ENCODE results near the gene XCL1.

XCL1 gene

DNA sequence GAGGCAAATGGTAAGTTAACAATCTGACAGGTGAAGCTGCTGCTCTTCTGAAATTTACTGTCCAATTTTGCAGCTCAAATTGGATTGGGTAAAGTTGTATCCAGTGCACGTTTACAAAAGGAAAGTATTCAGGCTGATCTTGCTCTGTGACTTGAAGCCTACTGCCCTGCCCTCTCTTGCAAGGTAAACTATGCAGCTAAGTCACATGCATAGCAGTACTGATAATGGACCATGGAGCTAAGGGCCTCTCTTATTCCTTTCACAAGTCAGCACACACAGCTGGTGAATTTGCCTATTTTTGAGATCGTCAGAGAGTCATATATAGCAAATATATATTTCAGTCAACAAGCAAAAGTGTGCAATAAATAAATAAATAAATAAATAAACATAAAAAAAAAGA is 23.2 kb downstream of the XCL1 start:
- H3K27me3 ChIP-seq (ENCODE audit: insufficient read depth, poor library complexity, severe bottlenecking): peaks cover 2% of the 10 kb centered on the region
- H3K4me3 ChIP-seq (replicated peaks; ENCODE audit: insufficient read depth, low read length): no peak overlapping the region
- DNase-seq (ENCODE audit: low read depth in 1 of 2, low spot score in 1 of 2): no peak
- TF ChIP-seq SPI1 (IDR thresholded peaks at IDR 0.05; ENCODE audit: borderline replicate concordance, low read depth): no peak
- no peak for TF ChIP-seq REST (IDR thresholded peaks at IDR 0.05; ENCODE audit: insufficient replicate concordance, low read depth)
- TF ChIP-seq, protein P1, sequence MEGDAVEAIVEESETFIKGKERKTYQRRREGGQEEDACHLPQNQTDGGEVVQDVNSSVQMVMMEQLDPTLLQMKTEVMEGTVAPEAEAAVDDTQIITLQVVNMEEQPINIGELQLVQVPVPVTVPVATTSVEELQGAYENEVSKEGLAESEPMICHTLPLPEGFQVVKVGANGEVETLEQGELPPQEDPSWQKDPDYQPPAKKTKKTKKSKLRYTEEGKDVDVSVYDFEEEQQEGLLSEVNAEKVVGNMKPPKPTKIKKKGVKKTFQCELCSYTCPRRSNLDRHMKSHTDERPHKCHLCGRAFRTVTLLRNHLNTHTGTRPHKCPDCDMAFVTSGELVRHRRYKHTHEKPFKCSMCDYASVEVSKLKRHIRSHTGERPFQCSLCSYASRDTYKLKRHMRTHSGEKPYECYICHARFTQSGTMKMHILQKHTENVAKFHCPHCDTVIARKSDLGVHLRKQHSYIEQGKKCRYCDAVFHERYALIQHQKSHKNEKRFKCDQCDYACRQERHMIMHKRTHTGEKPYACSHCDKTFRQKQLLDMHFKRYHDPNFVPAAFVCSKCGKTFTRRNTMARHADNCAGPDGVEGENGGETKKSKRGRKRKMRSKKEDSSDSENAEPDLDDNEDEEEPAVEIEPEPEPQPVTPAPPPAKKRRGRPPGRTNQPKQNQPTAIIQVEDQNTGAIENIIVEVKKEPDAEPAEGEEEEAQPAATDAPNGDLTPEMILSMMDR (IDR thresholded peaks at IDR 0.05; ENCODE audit: insufficient read depth, low read length): no peak
- TF ChIP-seq GABPA (IDR thresholded peaks at IDR 0.05; ENCODE audit: low read depth): no peak
- TF ChIP-seq POLR2AphosphoS5 (IDR thresholded peaks at IDR 0.05; ENCODE audit: low read depth): no peak
- no peak overlapping the region for H3K27ac ChIP-seq (replicated peaks)

DNA sequence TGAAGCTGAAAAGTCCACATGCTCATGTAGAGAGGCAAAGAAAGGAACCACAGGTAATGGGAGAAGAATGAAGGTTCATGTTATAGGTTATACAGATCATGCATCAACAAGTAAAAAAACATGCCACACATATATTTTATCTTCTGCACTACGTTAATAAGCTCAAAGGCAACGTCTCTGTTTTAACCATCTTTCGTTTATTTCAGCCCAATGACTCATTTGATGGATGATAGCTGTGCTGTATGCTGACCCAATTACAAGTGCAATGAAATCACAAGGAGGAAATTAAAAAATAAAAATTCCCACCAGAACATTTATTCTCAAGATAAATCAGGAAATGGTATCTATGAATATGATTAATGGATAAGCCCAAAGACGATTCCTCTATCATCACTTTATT is 24.6 kb downstream of the XCL1 start:
- H3K27me3 ChIP-seq (ENCODE audit: insufficient read depth, poor library complexity, severe bottlenecking): peaks cover 2% of the 10 kb centered on the region
- TF ChIP-seq POLR2AphosphoS5 (IDR thresholded peaks at IDR 0.05; ENCODE audit: low read depth) (no peak), REST (IDR thresholded peaks at IDR 0.05; ENCODE audit: insufficient replicate concordance, low read depth) (no peak), GABPA (IDR thresholded peaks at IDR 0.05; ENCODE audit: low read depth) (no peak), SPI1 (IDR thresholded peaks at IDR 0.05; ENCODE audit: borderline replicate concordance, low read depth) (no peak)
- TF ChIP-seq, protein P1 (IDR thresholded peaks at IDR 0.05; ENCODE audit: insufficient read depth, low read length): no peak
- DNase-seq (ENCODE audit: low read depth in 1 of 2, low spot score in 1 of 2): no peak
- no peak overlapping the region for H3K27ac ChIP-seq (replicated peaks)
- no peak overlapping the region for H3K4me3 ChIP-seq (replicated peaks; ENCODE audit: insufficient read depth, low read length)

DNA sequence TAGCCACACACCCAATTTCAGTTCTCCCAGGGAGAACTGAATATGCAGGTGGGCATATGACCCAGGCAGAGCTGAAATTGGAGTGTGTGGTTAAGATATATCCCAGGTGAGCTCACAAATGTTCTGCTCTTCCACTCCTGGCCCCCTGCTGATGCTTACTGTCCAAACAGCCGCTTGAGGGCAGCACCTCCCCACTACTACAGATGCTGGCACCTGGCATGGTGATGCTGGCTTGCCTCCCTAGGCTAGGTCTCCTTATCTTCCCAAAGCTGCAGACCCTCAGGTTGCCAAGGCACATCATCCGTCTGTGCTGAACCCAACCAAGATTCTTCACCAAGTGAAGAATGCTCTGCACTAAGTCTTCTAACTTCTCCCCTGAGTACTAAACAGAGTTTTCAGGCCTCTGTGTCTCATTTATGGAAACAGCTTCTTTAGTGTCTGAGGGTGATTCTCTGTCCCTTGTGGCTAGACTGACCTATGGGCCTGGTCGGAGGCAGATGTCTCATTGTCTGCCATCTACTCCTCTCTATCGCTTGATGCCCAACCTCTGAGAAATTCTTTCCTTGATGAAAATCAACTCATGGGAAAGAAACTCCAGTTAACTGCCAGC is 27.2 kb downstream of the XCL1 start:
- peak in 1 of 2 experiments; percentile 47 for DNase-seq (ENCODE audit: low read depth in 1 of 2, low spot score in 1 of 2)
- Histone ChIP-seq H3K4me3 (replicated peaks; ENCODE audit: insufficient read depth, low read length) (no peak overlapping the region), H3K27me3 (ENCODE audit: insufficient read depth, poor library complexity, severe bottlenecking) (peaks cover 6% of the 10 kb centered on the region), H3K27ac (replicated peaks) (no peak overlapping the region)
- TF ChIP-seq REST (IDR thresholded peaks at IDR 0.05; ENCODE audit: insufficient replicate concordance, low read depth): no peak
- no peak for TF ChIP-seq SPI1 (IDR thresholded peaks at IDR 0.05; ENCODE audit: borderline replicate concordance, low read depth)
- no peak for TF ChIP-seq POLR2AphosphoS5 (IDR thresholded peaks at IDR 0.05; ENCODE audit: low read depth)
- TF ChIP-seq, protein P1 (IDR thresholded peaks at IDR 0.05; ENCODE audit: insufficient read depth, low read length): peak; percentile 44
- no peak for TF ChIP-seq GABPA (IDR thresholded peaks at IDR 0.05; ENCODE audit: low read depth)

All from HL-60 (cell line).